HG03442 (cell line): ENCODE data around the gene CST7.

Experiments
- ATAC-seq: cut with Tn5 transposase; IDR thresholded peaks from one replicate; pipeline ENCODE4 v1.9.1; 2021; ENCODE audit warnings: mild to moderate bottlenecking, moderate library complexity; ENCODE audit not compliant: unreplicated experiment

Gene CST7

DNA sequence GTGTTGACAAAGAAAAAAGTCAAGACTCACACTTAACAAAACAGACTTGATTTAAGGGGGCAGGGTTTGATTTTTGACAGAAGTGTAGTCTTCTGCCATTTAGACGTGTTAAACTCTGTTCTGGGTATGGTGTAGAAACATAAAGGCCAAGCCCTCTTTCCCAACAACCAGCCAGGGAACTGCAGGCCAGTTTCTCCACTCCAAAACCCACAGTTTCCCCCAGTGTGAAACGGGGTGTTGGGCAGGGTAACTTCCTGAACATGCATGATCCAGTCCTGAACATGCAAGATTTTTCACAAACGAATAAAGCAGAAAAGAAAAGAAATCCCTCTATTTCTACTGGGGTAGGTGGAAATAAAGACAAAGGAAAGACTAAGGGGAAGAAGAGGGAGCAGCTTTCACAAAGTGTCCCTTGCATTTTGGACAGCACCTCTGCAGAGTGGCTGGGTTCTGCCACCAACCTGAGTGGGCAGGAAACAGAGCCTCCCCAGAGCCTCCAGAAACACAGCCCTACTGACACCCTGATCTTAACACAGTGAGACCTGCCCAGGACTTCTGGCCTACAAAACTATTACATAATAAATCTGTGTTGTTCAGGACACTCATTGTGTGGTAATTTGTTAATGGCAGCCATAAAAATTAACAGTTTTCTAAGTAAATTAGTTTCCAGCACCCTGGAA lies 36.0 kb downstream of the CST7 start:
- ATAC-seq, result no peak

DNA sequence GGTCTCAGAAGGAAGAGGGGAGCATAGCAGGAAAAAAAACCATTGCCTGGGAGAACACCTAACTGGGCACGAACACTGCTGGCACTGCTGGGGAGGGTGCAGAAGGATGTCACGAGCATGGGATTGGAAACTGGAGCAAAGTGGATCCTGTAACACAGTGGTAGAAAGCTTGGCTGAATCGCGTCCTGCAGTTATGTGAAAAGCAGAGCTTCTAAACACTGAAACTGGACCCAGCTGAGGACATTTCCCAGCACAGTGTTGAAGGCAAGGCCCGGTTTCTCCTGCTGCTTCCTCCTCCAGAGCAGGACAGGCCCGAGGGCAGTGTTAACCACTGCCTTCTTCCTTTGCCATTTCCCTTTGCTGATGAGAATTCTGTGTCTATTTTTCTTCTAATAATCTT lies 36.7 kb downstream of the CST7 start:
- ATAC-seq, result no peak

- no peak for ATAC-seq
These were observed 37.5 kb downstream of the CST7 start for GRCh38 chr20:24986436-24987015.

DNA sequence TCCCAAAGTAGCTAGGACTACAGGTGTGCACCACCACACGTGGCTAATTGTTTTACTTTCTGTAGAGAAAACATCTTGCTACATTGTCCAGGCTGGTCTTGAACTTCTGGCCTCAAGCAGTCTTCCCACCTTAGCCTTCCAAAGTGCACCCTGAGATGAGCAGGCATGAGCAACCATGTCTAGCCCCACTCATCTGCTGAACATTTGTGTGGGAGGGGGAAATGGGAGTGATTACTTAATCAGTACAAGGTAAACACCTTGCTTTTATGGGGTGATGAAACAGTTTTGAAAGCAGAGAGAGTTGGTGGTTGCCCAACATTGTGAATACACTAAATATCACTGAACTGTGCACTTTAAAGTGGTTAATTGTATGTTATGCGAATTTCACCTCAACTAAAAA lies 38.2 kb downstream of the CST7 start:
- no peak for ATAC-seq

GRCh38 chr20:24987873-24988835 lies 39.1 kb downstream of the CST7 start:
- no peak for ATAC-seq

- ATAC-seq, result no peak
These were observed 40.1 kb downstream of the CST7 start for GRCh38 chr20:24989162-24989561.

GRCh38 chr20:24990810-24991252 lies 41.8 kb downstream of the CST7 start:
- no peak for ATAC-seq

DNA sequence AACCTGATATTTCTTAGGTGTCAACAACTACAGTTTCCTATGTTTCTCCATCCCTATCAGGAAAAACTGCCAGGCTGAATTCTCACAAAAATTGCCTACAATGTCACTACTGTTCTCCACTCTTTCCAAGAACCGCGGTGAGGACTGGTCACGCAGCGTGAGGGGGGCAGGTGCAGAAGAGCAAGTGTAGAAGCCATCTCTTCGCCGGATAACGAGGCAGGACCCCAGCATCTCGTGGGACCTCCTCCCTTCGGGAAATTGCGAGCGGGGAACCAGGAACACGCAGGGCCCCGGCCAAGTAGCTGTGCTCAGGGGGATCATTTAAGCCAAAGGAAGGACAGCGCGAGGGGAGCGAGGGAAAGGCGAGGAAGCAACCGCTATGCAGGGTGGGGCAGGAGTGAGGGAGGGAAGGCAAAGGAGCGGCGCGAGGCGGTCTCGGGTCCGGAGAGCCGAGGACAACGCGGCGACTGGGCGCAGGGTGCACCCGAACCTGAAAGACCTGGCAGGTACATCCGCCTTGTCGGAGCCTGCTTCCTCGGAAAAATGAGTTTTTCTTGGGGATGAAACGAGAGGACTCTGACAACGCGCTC lies 42.9 kb downstream of the CST7 start:
- peak; percentile 17 for ATAC-seq

DNA sequence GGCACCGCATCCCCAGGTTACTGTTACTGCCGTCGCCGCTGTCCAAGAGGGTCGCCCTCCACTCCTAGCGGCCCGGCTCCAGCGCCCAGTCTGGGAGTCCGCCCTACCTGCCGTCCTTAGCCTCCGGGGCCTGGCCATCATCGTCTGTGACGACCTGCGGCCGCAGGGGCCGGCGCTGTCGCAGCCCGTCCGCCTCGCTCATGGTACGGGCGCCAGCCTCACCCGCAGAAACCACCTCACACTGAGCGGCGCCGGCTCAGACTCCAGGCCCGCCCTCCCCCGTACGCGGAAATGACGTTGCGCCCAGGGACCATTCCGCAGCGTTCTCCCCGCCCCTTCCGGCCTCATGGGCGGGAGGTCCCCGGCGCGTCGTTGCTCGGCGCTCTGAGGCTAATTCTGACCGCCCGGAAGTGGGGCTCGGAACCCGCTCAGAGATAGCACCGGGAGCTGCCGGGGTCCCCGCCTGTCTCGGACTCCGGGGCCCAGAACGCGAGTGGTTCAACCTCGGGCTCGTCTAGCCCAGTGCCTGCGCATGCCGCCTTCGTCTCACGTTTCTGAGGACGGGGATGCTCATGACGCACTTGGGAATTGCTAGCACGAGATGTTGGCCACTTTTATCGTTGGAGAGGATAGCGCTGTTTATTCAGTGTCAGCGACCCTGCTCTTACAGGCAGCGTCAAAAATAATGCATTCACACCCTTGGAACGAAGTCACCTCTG lies 43.6 kb downstream of the CST7 start, which contains the start of gene APMAP:
Gene APMAP (minus strand): TSS at position 265 of the 719 bp plus-strand sequence. CDS start 63 bp downstream, at position 202.
- ATAC-seq, result peak; percentile 95

DNA sequence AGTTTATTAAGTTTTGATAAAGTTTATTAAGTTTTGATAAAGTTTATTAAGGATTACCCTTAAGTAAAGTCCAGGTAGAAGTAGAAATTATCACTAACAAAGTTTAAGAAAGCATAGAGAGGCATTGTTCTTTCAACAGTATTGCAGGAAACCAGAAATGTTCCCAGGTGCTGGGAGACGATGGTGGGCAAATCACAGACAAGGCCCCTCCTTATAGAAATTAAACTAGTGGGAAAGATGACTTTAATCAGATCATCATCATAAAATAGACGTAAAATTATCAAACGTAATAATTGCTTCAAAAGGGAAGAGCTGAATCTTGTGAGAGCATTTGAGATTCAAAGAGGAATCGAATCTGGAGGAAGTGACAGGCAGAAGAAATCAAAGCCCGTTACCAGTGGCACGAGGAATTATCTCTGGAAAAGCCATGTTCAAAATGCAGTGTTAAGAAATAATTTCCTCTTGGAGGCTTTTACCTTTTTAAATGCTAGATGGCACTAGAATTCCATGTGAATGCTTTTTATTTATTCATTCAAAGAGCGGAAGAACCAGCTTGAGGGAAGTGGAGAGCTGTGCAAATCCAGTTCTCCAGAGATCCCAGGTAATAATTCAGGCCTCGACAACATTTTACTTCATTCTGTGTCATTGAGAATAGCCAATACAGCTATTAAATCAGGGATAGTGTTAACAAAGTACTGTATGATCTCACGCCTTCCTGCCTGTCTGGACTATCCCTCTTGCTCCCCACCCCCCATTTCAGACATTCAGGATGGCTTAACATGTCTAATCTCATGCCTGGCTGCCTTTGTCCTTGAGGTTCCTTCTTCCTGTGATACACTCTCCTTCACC lies 44.5 kb downstream of the CST7 start:
- ATAC-seq, result no peak

DNA sequence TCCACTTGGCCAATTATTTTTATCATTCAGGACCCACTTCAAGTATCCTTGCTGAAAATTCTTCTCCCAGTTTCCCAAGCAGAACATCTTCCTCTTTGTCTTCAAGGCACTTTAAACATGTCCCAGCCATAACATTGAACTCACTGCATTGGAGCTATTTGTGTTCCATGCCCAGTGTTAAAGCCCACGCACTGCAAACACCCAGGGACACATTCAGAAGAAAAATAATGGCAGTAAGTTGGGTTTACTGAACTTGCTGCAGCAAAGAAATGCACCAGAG lies 45.1 kb downstream of the CST7 start:
- no peak for ATAC-seq

DNA sequence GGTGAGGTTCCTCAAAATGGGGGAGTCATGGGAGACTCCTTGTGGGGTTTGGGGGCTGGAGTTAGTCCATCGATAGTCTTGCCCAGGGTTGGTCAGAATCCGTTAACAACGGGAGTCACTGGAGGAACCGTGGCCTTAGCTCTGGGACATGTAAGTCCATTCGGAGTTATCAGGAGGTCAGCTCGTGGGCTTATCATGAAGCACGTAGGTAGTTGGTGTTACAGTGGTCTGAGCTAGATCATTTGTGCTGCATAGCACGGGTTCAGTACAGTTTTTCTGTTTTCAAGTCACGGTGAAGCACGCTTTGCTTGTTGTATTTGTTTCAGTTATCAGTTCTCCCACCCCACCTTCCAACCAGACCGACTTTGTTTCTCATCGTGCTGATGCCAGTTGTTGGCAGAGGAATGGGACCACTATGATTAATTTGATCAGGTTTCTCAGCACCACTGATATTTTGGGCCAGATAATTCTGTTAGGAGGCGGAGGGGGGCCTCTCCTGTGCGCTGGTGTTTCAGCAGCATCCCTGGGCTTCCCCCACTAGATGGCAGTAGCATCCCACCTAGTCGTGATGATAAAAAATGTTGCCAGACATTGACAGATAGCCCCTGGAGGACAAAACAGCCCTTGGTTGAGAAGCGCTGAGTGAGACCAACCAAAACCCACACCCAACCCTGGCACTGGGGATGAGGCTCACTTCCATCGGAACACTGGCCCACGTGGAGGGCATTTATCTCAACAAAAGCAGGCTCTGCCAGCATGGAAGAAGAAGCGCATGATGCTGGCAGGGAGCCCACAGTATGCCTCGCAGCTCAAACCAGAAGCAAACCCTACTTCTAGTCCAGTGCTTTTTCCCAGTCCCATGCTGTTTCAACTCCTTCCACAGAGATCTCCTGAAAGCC lies 45.6 kb downstream of the CST7 start:
- ATAC-seq, result no peak

DNA sequence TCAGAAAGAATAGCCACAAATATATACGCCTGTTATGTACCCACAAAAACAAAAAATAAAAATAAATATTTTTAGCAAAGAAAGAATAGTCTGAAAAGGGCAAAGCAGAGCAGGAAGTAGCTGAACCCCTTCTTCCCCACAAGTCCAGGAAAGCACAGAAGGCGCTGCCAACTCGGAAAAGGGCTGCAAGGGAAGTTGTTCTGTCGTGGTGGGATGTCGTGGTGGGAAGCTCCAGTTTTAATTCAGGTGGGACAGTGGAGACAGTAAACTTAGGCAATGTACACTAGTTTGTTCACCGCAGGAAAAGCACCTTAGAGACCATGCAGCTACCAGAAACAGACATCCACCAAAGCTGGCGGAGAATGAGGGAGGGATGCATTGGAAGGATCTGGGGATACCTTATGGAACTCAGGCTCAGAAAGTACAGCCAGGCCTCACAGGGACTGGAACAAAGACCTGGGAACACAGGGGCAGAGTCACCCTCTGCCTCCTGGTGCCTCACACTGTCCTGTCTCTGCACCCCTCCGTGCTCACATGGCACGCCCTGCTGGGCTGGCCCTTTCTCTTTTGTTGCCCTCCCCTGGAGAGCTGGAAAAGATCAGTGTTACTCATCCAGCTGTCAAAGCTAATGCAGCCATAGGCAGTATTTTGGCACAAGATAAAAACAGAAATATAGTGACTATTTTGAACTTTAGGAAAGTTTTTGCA lies 46.8 kb downstream of the CST7 start:
- no peak for ATAC-seq

GRCh38 chr20:24996449-24997377 lies 47.6 kb downstream of the CST7 start:
- no peak for ATAC-seq

- ATAC-seq, result no peak
These were observed 49.1 kb downstream of the CST7 start for GRCh38 chr20:24998121-24998520.

GRCh38 chr20:24998631-24999445 lies 49.8 kb downstream of the CST7 start:
- ATAC-seq, result no peak
